Measurements from ENCODE around the gene CALHM1. TPM values are rescaled to one million over a fixed set of nuclear protein-coding genes. Genes with fewer than 3 reads are reported as not detected.

Gene CALHM1
- total RNA-seq, 2 donors from 2014 or later = not detected

Other genes with a start within 250 kb of the CALHM1 start
- not detected for gene RPEL1, start 213.0 kb downstream of the CALHM1 start, total RNA-seq
- gene INA, start 181.8 kb downstream of the CALHM1 start, total RNA-seq = under 1 TPM; 0.18 to 0.78 TPM
- gene PCGF6, start 107.8 kb downstream of the CALHM1 start, total RNA-seq = 1 to 10 TPM; 6.5 to 6.7 TPM
- 1 to 10 TPM; 4.3 to 4.5 TPM for gene TAF5, start 90.9 kb downstream of the CALHM1 start, total RNA-seq
- 100 to 1,000 TPM; 480 to 668 TPM for gene ATP5MK, start 62.4 kb downstream of the CALHM1 start, total RNA-seq
- gene PDCD11, start 62.3 kb downstream of the CALHM1 start, total RNA-seq = 10 to 100 TPM; 17.9 to 26.3 TPM
- gene CALHM2, start 6.5 kb downstream of the CALHM1 start, total RNA-seq = 1 to 10 TPM; 4.5 to 10.0 TPM
- not detected for gene CALHM3, start 20.3 kb upstream of the CALHM1 start, total RNA-seq
- 10 to 100 TPM; 47.5 to 49.2 TPM for gene NEURL1, start 34.8 kb upstream of the CALHM1 start, total RNA-seq

Measured in left colon (tissue), 2 donors.